ENCODE measurements around the gene MRPS35. TPM values are rescaled to one million over a fixed set of nuclear protein-coding genes. Genes with fewer than 3 reads are reported as not detected.

MRPS35 gene
- total and polyA plus RNA-seq, 2 experiments from 2014 or later, result 58.1 to 58.7 TPM

GRCh38 chr12:27686147-27686546, 24.5 kb upstream of the MRPS35 start:
- H3K36me3 ChIP-seq (ENCODE audit: insufficient read depth), result peaks cover 17% of the 10 kb centered on the region
- H3K27me3 ChIP-seq (ENCODE audit: insufficient read depth), result no peaks in the 10 kb centered on the region
- H3K4me3 Mint-ChIP-seq, result no peak overlapping the region
- no peak overlapping the region for H3K4me2 ChIP-seq
- no peaks in the 10 kb centered on the region for H3K79me2 ChIP-seq (replicated peaks; ENCODE audit: insufficient read depth)
- H3K4me1 ChIP-seq (ENCODE audit: insufficient read depth), result no peaks in the 10 kb centered on the region
- no peaks in the 10 kb centered on the region for H3K9me2 ChIP-seq (ENCODE audit: insufficient read depth)
- H3K27ac ChIP-seq (ENCODE audit: low read depth), result no peak overlapping the region
- no peaks in the 10 kb centered on the region for H3K4me1 Mint-ChIP-seq
- no peaks in the 10 kb centered on the region for H3K9me3 Mint-ChIP-seq
- H3K27me3 Mint-ChIP-seq (ENCODE audit: insufficient read depth, low read depth, poor library complexity), result no peaks in the 10 kb centered on the region
- H3K27ac Mint-ChIP-seq, result no peak overlapping the region
- H2AFZ ChIP-seq, result no peak overlapping the region
- ATAC-seq, result no peak
- peaks cover 16% of the 10 kb centered on the region for H3K36me3 Mint-ChIP-seq (ENCODE audit: low read depth)
- H3K4me3 ChIP-seq, result no peak overlapping the region
- TF ChIP-seq REST (IDR thresholded peaks at IDR 0.05; ENCODE audit: unreplicated experiment) (no peak), EZH2 (IDR thresholded peaks at IDR 0.05; ENCODE audit: low read depth, unreplicated experiment) (no peak), POLR2AphosphoS5 (IDR thresholded peaks at IDR 0.05; ENCODE audit: low read depth) (no peak), ZNF114 (CRISPR knock-in tag; IDR thresholded peaks at IDR 0.05) (no peak), STAT1 (IDR thresholded peaks at IDR 0.05; ENCODE audit: unreplicated experiment) (no peak), NANOG (IDR thresholded peaks at IDR 0.05; ENCODE audit: borderline replicate concordance) (no peak), CREB1 (CRISPR knock-in tag; IDR thresholded peaks at IDR 0.05; ENCODE audit: low read depth) (no peak), ZNF331 (CRISPR knock-in tag; IDR thresholded peaks at IDR 0.05; ENCODE audit: low read depth) (no peak), CTCF (conservative IDR thresholded peaks at IDR 0.05; ENCODE audit: low read depth in 2 of 2) (no peak), EZH2phosphoT487 (IDR thresholded peaks at IDR 0.05; ENCODE audit: unreplicated experiment) (no peak), JUNB (IDR thresholded peaks at IDR 0.05; ENCODE audit: unreplicated experiment) (no peak)
- TF ChIP-seq, protein P1, sequence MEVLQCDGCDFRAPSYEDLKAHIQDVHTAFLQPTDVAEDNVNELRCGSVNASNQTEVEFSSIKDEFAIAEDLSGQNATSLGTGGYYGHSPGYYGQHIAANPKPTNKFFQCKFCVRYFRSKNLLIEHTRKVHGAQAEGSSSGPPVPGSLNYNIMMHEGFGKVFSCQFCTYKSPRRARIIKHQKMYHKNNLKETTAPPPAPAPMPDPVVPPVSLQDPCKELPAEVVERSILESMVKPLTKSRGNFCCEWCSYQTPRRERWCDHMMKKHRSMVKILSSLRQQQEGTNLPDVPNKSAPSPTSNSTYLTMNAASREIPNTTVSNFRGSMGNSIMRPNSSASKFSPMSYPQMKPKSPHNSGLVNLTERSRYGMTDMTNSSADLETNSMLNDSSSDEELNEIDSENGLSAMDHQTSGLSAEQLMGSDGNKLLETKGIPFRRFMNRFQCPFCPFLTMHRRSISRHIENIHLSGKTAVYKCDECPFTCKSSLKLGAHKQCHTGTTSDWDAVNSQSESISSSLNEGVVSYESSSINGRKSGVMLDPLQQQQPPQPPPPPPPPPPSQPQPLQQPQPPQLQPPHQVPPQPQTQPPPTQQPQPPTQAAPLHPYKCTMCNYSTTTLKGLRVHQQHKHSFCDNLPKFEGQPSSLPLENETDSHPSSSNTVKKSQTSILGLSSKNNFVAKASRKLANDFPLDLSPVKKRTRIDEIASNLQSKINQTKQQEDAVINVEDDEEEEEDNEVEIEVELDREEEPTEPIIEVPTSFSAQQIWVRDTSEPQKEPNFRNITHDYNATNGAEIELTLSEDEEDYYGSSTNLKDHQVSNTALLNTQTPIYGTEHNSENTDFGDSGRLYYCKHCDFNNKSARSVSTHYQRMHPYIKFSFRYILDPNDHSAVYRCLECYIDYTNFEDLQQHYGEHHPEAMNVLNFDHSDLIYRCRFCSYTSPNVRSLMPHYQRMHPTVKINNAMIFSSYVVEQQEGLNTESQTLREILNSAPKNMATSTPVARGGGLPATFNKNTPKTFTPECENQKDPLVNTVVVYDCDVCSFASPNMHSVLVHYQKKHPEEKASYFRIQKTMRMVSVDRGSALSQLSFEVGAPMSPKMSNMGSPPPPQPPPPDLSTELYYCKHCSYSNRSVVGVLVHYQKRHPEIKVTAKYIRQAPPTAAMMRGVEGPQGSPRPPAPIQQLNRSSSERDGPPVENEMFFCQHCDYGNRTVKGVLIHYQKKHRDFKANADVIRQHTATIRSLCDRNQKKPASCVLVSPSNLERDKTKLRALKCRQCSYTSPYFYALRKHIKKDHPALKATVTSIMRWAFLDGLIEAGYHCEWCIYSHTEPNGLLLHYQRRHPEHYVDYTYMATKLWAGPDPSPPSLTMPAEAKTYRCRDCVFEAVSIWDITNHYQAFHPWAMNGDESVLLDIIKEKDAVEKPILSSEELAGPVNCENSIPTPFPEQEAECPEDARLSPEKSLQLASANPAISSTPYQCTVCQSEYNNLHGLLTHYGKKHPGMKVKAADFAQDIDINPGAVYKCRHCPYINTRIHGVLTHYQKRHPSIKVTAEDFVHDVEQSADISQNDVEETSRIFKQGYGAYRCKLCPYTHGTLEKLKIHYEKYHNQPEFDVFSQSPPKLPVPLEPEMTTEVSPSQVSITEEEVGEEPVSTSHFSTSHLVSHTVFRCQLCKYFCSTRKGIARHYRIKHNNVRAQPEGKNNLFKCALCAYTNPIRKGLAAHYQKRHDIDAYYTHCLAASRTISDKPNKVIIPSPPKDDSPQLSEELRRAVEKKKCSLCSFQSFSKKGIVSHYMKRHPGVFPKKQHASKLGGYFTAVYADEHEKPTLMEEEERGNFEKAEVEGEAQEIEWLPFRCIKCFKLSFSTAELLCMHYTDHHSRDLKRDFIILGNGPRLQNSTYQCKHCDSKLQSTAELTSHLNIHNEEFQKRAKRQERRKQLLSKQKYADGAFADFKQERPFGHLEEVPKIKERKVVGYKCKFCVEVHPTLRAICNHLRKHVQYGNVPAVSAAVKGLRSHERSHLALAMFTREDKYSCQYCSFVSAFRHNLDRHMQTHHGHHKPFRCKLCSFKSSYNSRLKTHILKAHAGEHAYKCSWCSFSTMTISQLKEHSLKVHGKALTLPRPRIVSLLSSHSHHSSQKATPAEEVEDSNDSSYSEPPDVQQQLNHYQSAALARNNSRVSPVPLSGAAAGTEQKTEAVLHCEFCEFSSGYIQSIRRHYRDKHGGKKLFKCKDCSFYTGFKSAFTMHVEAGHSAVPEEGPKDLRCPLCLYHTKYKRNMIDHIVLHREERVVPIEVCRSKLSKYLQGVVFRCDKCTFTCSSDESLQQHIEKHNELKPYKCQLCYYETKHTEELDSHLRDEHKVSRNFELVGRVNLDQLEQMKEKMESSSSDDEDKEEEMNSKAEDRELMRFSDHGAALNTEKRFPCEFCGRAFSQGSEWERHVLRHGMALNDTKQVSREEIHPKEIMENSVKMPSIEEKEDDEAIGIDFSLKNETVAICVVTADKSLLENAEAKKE (CRISPR knock-in tag; IDR thresholded peaks at IDR 0.05), result no peak
- TF ChIP-seq, protein P2, sequence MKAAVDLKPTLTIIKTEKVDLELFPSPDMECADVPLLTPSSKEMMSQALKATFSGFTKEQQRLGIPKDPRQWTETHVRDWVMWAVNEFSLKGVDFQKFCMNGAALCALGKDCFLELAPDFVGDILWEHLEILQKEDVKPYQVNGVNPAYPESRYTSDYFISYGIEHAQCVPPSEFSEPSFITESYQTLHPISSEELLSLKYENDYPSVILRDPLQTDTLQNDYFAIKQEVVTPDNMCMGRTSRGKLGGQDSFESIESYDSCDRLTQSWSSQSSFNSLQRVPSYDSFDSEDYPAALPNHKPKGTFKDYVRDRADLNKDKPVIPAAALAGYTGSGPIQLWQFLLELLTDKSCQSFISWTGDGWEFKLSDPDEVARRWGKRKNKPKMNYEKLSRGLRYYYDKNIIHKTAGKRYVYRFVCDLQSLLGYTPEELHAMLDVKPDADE (IDR thresholded peaks at IDR 0.05), result no peak
- no peaks in the 10 kb centered on the region for H3F3A ChIP-seq (replicated peaks; ENCODE audit: low read depth)
- no peaks in the 10 kb centered on the region; the same call in 1 of the 2 replicates for H4K20me1 ChIP-seq (replicated peaks; ENCODE audit: insufficient read depth)
- no peak for DNase-seq (ENCODE audit: low spot score)
